ENCODE data around the gene MOCS3.

GRCh38 chr20:51011479-51011878 is 52.9 kb downstream of the MOCS3 start:
- no peak for TF ChIP-seq SMC3 (IDR thresholded peaks at IDR 0.05; ENCODE audit: low read depth, low read length)
- no peak for TF ChIP-seq POLR2A (IDR thresholded peaks at IDR 0.05; ENCODE audit: low read depth, low read length)
- TF ChIP-seq CTCF (conservative IDR thresholded peaks at IDR 0.05; ENCODE audit: low read depth, low read length), result no peak
- TF ChIP-seq, protein P1, sequence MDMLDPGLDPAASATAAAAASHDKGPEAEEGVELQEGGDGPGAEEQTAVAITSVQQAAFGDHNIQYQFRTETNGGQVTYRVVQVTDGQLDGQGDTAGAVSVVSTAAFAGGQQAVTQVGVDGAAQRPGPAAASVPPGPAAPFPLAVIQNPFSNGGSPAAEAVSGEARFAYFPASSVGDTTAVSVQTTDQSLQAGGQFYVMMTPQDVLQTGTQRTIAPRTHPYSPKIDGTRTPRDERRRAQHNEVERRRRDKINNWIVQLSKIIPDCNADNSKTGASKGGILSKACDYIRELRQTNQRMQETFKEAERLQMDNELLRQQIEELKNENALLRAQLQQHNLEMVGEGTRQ (IDR thresholded peaks at IDR 0.05; ENCODE audit: low read depth, low read length), result no peak
- TF ChIP-seq CEBPB (IDR thresholded peaks at IDR 0.05; ENCODE audit: low read depth, low read length), result no peak
- TF ChIP-seq MXI1 (IDR thresholded peaks at IDR 0.05; ENCODE audit: borderline replicate concordance, low read depth, low read length), result no peak
- TF ChIP-seq, protein P2, sequence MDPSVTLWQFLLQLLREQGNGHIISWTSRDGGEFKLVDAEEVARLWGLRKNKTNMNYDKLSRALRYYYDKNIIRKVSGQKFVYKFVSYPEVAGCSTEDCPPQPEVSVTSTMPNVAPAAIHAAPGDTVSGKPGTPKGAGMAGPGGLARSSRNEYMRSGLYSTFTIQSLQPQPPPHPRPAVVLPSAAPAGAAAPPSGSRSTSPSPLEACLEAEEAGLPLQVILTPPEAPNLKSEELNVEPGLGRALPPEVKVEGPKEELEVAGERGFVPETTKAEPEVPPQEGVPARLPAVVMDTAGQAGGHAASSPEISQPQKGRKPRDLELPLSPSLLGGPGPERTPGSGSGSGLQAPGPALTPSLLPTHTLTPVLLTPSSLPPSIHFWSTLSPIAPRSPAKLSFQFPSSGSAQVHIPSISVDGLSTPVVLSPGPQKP (IDR thresholded peaks at IDR 0.05; ENCODE audit: borderline replicate concordance, low read depth, low read length), result no peak
- no peak for TF ChIP-seq RAD21 (IDR thresholded peaks at IDR 0.05; ENCODE audit: low read length)
- no peak for TF ChIP-seq MAFK (IDR thresholded peaks at IDR 0.05; ENCODE audit: low read depth, low read length)
- TF ChIP-seq RCOR1 (IDR thresholded peaks at IDR 0.05; ENCODE audit: insufficient replicate concordance, low read length), result no peak
